Spinal cord (tissue), 10 donors: ENCODE measurements around the gene TIGD7. TPM values are rescaled to one million over a fixed set of nuclear protein-coding genes. Genes with fewer than 3 reads are reported as not detected.
A peak's percentile ranks its signal among the peaks of the same experiment; 100 is the strongest.

Experiments used
- DNase-seq, 6 donors: peaks; one replicate each; pipeline versions ENCODE4 v3.0.0 to v3.0.0-alpha.2; 2013 to 2015; ENCODE audit warnings: low spot score in 6 of 6, low read depth in 4 of 6
- H3K27ac ChIP-seq: one replicate; pipeline ENCODE4 v1.5.1; 2013; ENCODE audit warnings: low read depth, low read length, control low read depth
- H3K27me3 ChIP-seq: one replicate; pipeline ENCODE4 v1.6.1; 2013; ENCODE audit warnings: low read length; ENCODE audit not compliant: control insufficient read depth, insufficient read depth
- H3K36me3 ChIP-seq: one replicate; pipeline ENCODE4 v1.6.1; 2013; ENCODE audit warnings: low read length; ENCODE audit not compliant: control insufficient read depth, insufficient read depth
- H3K4me1 ChIP-seq: one replicate; pipeline ENCODE4 v1.6.1; 2013; ENCODE audit warnings: low read length; ENCODE audit not compliant: control insufficient read depth, insufficient read depth
- H3K4me3 ChIP-seq: one replicate; pipeline ENCODE4 v1.5.1; 2013; ENCODE audit warnings: low read depth, low read length, control low read depth
- H3K9me3 ChIP-seq: one replicate; pipeline ENCODE4 v1.6.1; 2013; ENCODE audit warnings: low read length; ENCODE audit not compliant: control insufficient read depth, insufficient read depth
- WGBS: methylation state at CpG from one replicate; pipeline ENCODE4 v1.1.5; 2013; ENCODE audit warnings: missing lambda C conversion rate; ENCODE audit not compliant: insufficient coverage; 5-methylcytosine and 5-hydroxymethylcytosine counted together
- polyA plus RNA-seq, 2 donors: library from polyadenylated mRNA; unstranded; fragments of 120-200 nt; gene quantifications; one replicate each; pipeline ENCODE4 v1.2.1, GENCODE V29; 2013; ENCODE audit not compliant: insufficient read length in 2 of 2
- total RNA-seq, 2 donors: library from RNA; depleted of rRNA in 1 of 2; stranded (reverse); fragments of 120-200 nt in 1 of 2; fragments of >200 nt in 1 of 2; gene quantifications; one replicate each; pipeline versions ENCODE4 v1.2.3 to v1.2.4, GENCODE V29; 2013 to 2014
- donor health status: healthy.

The TIGD7 gene
- total and polyA plus RNA-seq, 4 donors = 12.0 to 23.8 (median 17.2) TPM

DNA sequence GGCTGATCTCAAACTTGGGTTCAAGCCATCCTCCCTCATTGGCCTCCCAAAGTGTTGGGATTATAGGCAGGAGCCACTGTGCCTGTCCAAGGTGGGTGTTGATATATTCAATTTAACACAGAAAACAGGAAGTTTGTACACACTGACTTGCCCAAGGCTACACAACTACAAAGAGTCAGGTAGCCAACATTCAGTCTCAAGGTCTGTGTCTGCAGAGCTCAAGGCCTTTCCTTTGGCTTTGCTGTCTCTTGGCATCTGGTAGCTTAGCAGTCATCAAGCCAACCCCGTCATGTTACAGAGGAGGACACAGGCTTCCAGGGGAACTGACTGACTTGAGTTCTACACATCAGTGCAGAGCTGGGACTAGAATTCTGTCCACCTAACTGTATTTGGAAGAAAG lies 36.9 kb downstream of the TIGD7 start:
- Histone ChIP-seq H3K9me3 (no peaks in the 10 kb centered on the region), H3K4me1 (peaks cover 10% of the 10 kb centered on the region), H3K4me3 (no peak overlapping the region), H3K36me3 (no peaks in the 10 kb centered on the region), H3K27ac (no peak overlapping the region), H3K27me3 (no peaks in the 10 kb centered on the region)
- no peak for DNase-seq
- WGBS = no CpG with 5 or more reads among the region's 1 CpG

DNA sequence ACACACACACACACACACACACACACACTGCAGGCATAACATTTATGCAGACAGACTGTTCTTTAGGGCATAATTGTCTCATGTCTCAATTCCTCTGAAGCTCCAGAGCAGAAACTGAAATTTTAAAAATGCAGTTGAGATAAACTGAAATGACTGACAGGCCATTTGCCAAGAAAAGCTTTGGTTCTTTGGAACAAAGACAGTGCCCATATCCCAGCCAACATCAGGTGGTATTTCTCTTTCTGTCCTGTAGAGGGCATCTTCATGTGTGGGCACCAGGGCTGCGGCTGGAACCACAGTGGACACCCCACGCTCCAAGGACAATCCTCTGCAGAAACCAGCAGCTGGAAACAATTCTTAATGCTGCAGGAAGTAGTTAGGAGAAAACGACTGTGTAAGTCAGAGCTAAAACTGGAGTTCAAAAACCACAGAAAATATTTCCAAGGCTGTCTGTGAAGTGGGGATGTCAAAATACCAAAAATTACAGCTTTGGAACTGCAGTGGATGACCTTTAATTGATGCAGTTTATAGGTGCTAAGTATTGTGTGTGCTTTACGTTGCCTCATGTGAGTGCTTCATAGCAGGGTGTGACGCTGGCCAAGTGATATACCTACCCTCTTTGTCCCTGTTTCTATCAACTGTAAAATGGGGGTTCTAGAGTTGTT lies 38.2 kb downstream of the TIGD7 start:
- Histone ChIP-seq H3K27ac (no peak overlapping the region), H3K4me1 (peaks cover 13% of the 10 kb centered on the region), H3K27me3 (no peaks in the 10 kb centered on the region), H3K9me3 (no peaks in the 10 kb centered on the region), H3K4me3 (no peak overlapping the region), H3K36me3 (no peaks in the 10 kb centered on the region)
- 56% methylated on average over 3 of the region's 5 CpGs for WGBS
- peak in 2 of 6 donors; percentile 8 to 35 for DNase-seq

DNA sequence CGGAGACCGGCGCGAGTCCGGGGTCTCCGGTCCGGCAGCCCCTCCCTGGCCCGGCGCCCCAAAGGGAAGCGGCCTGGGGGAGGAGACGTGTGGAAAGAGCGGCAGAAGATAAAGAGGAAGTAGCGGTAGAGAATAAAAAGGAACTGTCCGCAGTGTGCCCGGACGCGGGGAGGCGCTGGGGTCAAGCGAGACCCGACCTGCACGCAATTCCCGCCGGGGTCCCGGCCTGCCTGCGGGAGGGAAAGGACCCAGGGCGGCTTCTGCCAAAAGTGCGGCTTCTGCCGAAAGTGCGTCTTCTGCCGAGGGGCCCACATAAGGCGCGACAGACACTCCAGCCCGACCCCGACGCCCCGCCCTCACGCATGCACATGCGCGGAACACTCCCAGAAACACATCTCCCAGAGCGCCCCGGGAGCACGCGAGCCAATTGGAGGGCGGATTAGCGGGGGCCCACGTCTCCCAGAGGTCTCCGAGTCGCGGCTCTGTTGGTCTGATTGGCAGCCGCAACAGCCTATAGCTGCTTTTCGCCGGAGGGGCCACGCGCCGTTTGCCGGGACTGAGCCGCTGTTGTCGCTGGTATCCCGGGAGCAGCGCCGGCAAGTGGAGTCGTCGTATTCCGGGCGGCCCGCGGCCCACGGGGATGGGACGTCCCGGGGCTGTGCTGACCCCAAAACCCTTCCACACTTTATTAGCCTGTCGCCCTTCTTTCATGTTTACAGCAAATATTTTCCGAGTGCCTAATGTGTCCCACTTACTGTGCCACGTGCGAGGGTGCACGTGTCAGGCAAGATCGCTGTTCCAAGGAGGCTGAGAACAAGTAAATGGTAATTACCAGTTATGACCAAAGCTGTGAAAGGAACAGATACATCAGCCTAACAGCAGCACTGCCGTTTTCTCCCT lies 40.8 kb downstream of the TIGD7 start:
- WGBS = under 1% methylated on average over 74 of the region's 77 CpGs
- peak overlapping the region; percentile 84 for H3K4me3 ChIP-seq
- peak; percentile 82 to 99 (median 96) for DNase-seq
- no peaks in the 10 kb centered on the region for H3K9me3 ChIP-seq
- no peaks in the 10 kb centered on the region for H3K27me3 ChIP-seq
- H3K4me1 ChIP-seq = peaks cover 13% of the 10 kb centered on the region
- H3K36me3 ChIP-seq = no peaks in the 10 kb centered on the region
- peak overlapping the region; percentile 93 for H3K27ac ChIP-seq

DNA sequence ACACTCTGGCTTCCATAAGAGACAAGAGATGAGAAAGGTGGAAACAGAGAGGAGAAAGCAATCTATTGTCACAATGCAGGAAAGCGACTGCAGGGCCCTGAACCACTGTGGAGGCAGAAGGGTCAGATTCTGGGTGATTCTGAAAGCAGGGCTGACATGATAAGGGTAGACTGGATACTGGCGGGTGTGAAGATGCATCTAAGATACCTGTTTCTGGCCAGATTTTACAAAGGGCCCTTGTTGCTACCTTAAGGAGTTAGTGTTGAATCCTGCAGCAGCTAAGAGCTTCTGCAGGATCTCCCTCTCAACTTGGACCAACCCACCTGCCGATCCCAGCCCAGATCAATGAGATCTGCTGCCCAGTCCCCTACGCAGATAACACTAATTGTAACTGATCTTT lies 42.7 kb downstream of the TIGD7 start:
- 87% methylated on average over 2 of the region's 4 CpGs for WGBS
- peaks cover 13% of the 10 kb centered on the region for H3K4me1 ChIP-seq
- H3K36me3 ChIP-seq = no peaks in the 10 kb centered on the region
- peaks cover 2% of the 10 kb centered on the region for H3K27me3 ChIP-seq
- no peaks in the 10 kb centered on the region for H3K9me3 ChIP-seq
- DNase-seq = no peak
- H3K4me3 ChIP-seq = no peak overlapping the region
- no peak overlapping the region for H3K27ac ChIP-seq

DNA sequence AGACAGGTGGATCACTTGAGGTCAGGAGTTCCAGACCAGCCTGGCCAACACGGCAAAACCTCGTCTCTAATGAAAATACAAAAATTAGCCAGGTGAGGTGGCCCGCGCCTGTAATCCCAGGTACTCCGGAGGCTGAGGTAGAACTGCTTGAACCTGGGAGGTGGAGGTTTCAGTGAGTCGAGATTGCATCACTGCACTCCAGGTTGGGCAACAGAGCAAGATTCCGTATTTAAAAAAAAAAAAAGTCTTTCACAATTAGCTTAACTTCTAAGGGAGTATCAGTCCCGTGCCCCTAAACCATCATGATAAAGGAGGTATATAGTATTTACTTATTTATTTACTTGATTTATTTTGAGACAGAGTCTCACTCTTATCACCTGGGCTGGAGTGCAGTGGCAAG lies 45.4 kb downstream of the TIGD7 start:
- Histone ChIP-seq H3K36me3 (no peaks in the 10 kb centered on the region), H3K9me3 (no peaks in the 10 kb centered on the region)
- 90% methylated on average over 5 of the region's 8 CpGs for WGBS

DNA sequence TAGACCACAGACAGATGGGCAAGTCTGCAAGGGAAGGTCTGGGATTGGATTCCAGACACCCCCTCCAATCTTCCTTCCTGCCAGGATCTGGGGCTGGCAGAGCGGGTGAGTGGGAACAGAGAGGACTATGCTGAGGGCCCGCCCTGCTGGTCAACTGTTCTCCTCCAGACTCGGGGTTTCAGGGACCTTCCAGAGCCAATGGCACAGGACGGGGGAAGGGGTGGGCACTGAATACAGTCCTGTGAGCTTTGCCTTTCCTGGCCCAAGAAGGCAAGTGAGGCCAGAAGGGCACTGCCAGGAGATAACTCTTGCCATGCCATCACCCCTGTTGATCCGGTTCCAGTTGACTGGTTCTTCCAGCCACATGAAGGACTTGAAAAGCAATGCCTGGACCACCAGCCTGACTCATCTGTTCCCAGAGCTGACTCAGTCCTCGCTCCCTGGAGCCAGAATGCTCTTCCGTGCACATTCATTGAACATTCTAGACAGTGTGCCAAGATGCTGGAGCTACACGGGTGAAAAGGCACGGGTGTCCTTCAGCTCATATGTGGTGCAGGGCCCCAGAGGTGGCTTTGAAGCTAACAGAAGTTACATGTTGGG lies 48.3 kb downstream of the TIGD7 start:
- H3K9me3 ChIP-seq = no peaks in the 10 kb centered on the region
- WGBS = 66% methylated on average over 8 of the region's 9 CpGs
- H3K4me3 ChIP-seq = no peak overlapping the region
- H3K36me3 ChIP-seq = no peaks in the 10 kb centered on the region
- no peak overlapping the region for H3K27ac ChIP-seq
- DNase-seq = no peak
- no peaks in the 10 kb centered on the region for H3K4me1 ChIP-seq
- H3K27me3 ChIP-seq = peaks cover 8% of the 10 kb centered on the region

More for the DNA sequence above, 45.4 kb downstream of the TIGD7 start:
- H3K27me3 ChIP-seq = peaks cover 5% of the 10 kb centered on the region
- H3K4me1 ChIP-seq = peaks cover 8% of the 10 kb centered on the region
- H3K4me3 ChIP-seq = no peak overlapping the region
- H3K27ac ChIP-seq = no peak overlapping the region
- DNase-seq = no peak

DNA sequence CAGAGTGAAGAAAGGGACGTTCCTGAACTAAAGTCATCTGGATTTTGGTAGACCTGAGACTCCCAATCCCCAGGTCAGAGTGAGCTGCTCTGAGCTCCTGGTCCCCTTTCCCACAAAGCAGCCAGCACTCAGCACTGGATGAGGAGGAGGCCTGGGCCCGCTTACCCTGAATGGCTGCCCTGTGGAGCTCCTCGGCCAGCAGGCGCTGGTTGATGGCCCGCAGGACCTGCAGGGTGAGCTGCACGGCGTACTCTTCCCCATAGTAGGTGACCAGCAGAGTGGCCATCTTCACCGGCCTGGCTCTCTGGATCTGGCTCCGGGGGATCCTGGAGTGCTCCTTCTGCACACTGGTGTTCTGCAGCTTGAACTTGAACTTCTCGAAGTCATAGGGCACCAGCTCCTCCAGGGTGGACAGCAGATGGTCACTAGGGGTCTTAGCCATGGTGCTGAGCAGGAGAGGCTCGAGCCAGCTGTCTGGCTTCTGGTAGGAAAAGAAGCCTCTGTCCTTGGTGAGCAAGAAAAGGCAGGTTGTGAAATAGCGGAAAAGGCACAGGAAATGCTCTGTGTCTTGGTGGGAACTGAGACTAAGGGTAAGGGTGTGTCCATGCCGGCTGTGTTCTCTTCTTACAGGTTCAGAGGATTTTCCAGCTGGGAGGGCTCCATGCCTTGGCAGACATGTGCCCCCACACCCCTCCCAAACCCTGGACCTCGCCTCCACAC lies 48.9 kb downstream of the TIGD7 start, which contains the start of gene MEFV:
Gene MEFV (minus strand): TSS at position 488 of the 720 bp plus-strand sequence. CDS start 46 bp downstream, at position 442.
- Histone ChIP-seq H3K9me3 (no peaks in the 10 kb centered on the region), H3K4me1 (no peaks in the 10 kb centered on the region), H3K36me3 (no peaks in the 10 kb centered on the region), H3K27ac (no peak within 1 kb of the TSS), H3K4me3 (no peak within 1 kb of the TSS), H3K27me3 (peaks cover 8% of the 10 kb centered on the region)
- 83% methylated on average over 12 of the region's 14 CpGs for WGBS
- no peak for DNase-seq

DNA sequence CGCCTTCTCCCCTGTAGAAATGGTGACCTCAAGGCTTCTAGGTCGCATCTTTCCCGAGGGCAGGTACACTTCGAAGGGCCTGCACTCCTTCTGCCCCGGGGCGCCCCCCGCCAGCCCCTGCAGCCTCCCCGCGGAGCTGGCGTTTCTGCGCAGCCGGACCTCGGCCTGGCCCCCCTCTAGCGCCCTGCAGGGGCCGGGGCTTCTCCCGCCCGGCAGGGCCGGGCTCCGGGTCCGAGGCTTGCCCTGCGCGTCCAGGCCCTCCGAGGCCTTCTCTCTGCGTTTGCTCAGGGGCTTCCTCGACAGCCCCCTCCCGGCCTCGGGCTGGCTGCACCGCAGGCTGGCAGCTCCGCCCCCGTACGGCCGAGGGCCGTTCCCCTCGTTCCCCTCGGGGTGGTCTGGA lies 50.9 kb downstream of the TIGD7 start:
- Histone ChIP-seq H3K36me3 (no peaks in the 10 kb centered on the region), H3K4me1 (no peaks in the 10 kb centered on the region), H3K4me3 (no peak overlapping the region), H3K27ac (no peak overlapping the region), H3K27me3 (peaks cover 8% of the 10 kb centered on the region), H3K9me3 (no peaks in the 10 kb centered on the region)
- no peak for DNase-seq
- 43% methylated on average over 35 of the region's 35 CpGs for WGBS

DNA sequence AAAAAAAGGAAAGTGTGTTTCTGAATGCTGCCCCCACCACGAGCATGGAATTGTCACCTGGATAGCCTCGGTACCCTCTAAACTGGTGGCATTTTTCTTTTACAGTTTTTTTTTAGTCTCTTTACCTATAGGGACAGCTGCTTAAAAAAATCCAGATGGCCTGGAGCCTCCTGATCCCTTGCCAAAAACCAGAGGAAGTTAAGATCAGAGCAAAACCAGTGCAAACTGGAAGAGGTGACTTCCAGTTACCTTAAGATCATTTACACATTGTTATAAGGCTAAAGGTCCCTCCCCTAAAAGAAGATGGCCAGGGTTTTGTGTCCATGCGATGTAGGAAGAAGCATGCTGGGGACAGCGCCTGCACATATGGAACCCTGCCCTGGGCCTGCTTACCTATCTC lies 52.3 kb downstream of the TIGD7 start:
- WGBS = 73% methylated on average over 4 of the region's 4 CpGs
- Histone ChIP-seq H3K36me3 (no peaks in the 10 kb centered on the region), H3K27me3 (peaks cover 9% of the 10 kb centered on the region), H3K27ac (no peak overlapping the region), H3K4me1 (no peaks in the 10 kb centered on the region), H3K9me3 (no peaks in the 10 kb centered on the region), H3K4me3 (no peak overlapping the region)
- DNase-seq = no peak
